Mucosa of rectum (tissue), 2 donors: ENCODE results near the gene SDK1.
"Not testable (repeated sequence)": the region's sequence is repeated elsewhere in the genome, so short reads cannot be mapped to it uniquely, and the experiment has no call there.

Source experiments
- H3K27ac ChIP-seq, 2 donors: one replicate each; pipeline ENCODE4 v1.7.0; 2013; ENCODE audit warnings: inconsistent platforms in 2 of 2, low read depth in 2 of 2, low read length in 2 of 2
- H3K27me3 ChIP-seq, 2 donors: one replicate each; pipeline ENCODE4 v1.7.0; 2013; ENCODE audit warnings: low read length in 2 of 2; ENCODE audit not compliant: control insufficient read depth in 2 of 2, insufficient read depth in 2 of 2
- H3K36me3 ChIP-seq, 2 donors: one replicate each; pipeline ENCODE4 v1.7.0; 2013; ENCODE audit warnings: low read length in 2 of 2; ENCODE audit not compliant: control insufficient read depth in 2 of 2, insufficient read depth in 2 of 2
- H3K4me1 ChIP-seq, 2 donors: one replicate each; pipeline ENCODE4 v1.7.0; 2013; ENCODE audit warnings: low read length in 2 of 2, mild to moderate bottlenecking in 1 of 2; ENCODE audit not compliant: control insufficient read depth in 2 of 2, insufficient read depth in 2 of 2
- H3K4me3 ChIP-seq, 2 donors: one replicate each; pipeline ENCODE4 v1.7.0; 2013; ENCODE audit warnings: low read length in 2 of 2
- H3K9ac ChIP-seq, 2 donors: one replicate each; pipeline ENCODE4 v1.7.0; 2013; ENCODE audit warnings: low read length in 2 of 2, low read depth in 1 of 2, mild to moderate bottlenecking in 1 of 2
- H3K9me3 ChIP-seq, 2 donors: one replicate each; pipeline ENCODE4 v1.7.0; 2013; ENCODE audit warnings: low read length in 2 of 2; ENCODE audit not compliant: control insufficient read depth in 2 of 2
- donor health status: healthy.
- donor health status: Normal muscosa, but diverticular disease.

SDK1 gene

GRCh38 chr7:4236873-4237272 is 935.8 kb downstream of the SDK1 start:
- not testable (repeated sequence) for H3K9me3 ChIP-seq, H3K9ac ChIP-seq, H3K27me3 ChIP-seq, H3K4me3 ChIP-seq, H3K4me1 ChIP-seq, H3K27ac ChIP-seq, H3K36me3 ChIP-seq

GRCh38 chr7:4237296-4238235 is 936.5 kb downstream of the SDK1 start:
- H3K9ac ChIP-seq: no peak overlapping the region
- H3K9me3 ChIP-seq: no peaks in the 10 kb centered on the region
- no peaks in the 10 kb centered on the region for H3K36me3 ChIP-seq
- H3K27me3 ChIP-seq: no peaks in the 10 kb centered on the region
- no peaks in the 10 kb centered on the region for H3K4me1 ChIP-seq
- H3K4me3 ChIP-seq: no peak overlapping the region
- H3K27ac ChIP-seq: no peak overlapping the region

GRCh38 chr7:4238861-4239260 is 937.8 kb downstream of the SDK1 start:
- H3K9ac ChIP-seq: no peak overlapping the region
- H3K27ac ChIP-seq: no peak overlapping the region
- H3K4me3 ChIP-seq: no peak overlapping the region
- no peaks in the 10 kb centered on the region for H3K4me1 ChIP-seq
- no peaks in the 10 kb centered on the region for H3K36me3 ChIP-seq
- H3K27me3 ChIP-seq: no peaks in the 10 kb centered on the region
- H3K9me3 ChIP-seq: no peaks in the 10 kb centered on the region

GRCh38 chr7:4240042-4240441 is 939.0 kb downstream of the SDK1 start:
- Histone ChIP-seq H3K36me3 (no peaks in the 10 kb centered on the region), H3K27ac (no peak overlapping the region), H3K4me3 (no peak overlapping the region), H3K4me1 (no peaks in the 10 kb centered on the region), H3K9ac (no peak overlapping the region), H3K9me3 (no peaks in the 10 kb centered on the region), H3K27me3 (no peaks in the 10 kb centered on the region)

- H3K4me1 ChIP-seq: no peaks in the 10 kb centered on the region
- H3K27ac ChIP-seq: no peak overlapping the region
- H3K4me3 ChIP-seq: no peak overlapping the region
- H3K9ac ChIP-seq: no peak overlapping the region
- H3K27me3 ChIP-seq: no peaks in the 10 kb centered on the region
- H3K36me3 ChIP-seq: no peaks in the 10 kb centered on the region
- H3K9me3 ChIP-seq: no peaks in the 10 kb centered on the region
These were observed 939.7 kb downstream of the SDK1 start for GRCh38 chr7:4240520-4241303.

GRCh38 chr7:4241304-4241612 is 940.2 kb downstream of the SDK1 start:
- Histone ChIP-seq H3K36me3 (no peaks in the 10 kb centered on the region), H3K9ac (no peak overlapping the region), H3K27me3 (no peaks in the 10 kb centered on the region), H3K9me3 (no peaks in the 10 kb centered on the region), H3K4me3 (no peak overlapping the region), H3K4me1 (no peaks in the 10 kb centered on the region), H3K27ac (no peak overlapping the region)

GRCh38 chr7:4241791-4242190 is 940.7 kb downstream of the SDK1 start:
- Histone ChIP-seq H3K27ac (no peak overlapping the region), H3K4me3 (no peak overlapping the region), H3K9ac (no peak overlapping the region), H3K27me3 (no peaks in the 10 kb centered on the region), H3K4me1 (no peaks in the 10 kb centered on the region), H3K9me3 (no peaks in the 10 kb centered on the region), H3K36me3 (no peaks in the 10 kb centered on the region)

- H3K4me3 ChIP-seq: no peak overlapping the region
- no peaks in the 10 kb centered on the region for H3K27me3 ChIP-seq
- H3K9me3 ChIP-seq: no peaks in the 10 kb centered on the region
- H3K9ac ChIP-seq: no peak overlapping the region
- H3K36me3 ChIP-seq: no peaks in the 10 kb centered on the region
- H3K27ac ChIP-seq: no peak overlapping the region
- no peaks in the 10 kb centered on the region for H3K4me1 ChIP-seq
These were observed 941.7 kb downstream of the SDK1 start for GRCh38 chr7:4242706-4243105.

- H3K9ac ChIP-seq: no peak overlapping the region
- no peaks in the 10 kb centered on the region for H3K27me3 ChIP-seq
- no peak overlapping the region for H3K27ac ChIP-seq
- no peak overlapping the region for H3K4me3 ChIP-seq
- no peaks in the 10 kb centered on the region for H3K36me3 ChIP-seq
- no peaks in the 10 kb centered on the region for H3K9me3 ChIP-seq
- no peaks in the 10 kb centered on the region for H3K4me1 ChIP-seq
These were observed 943.0 kb downstream of the SDK1 start for GRCh38 chr7:4244041-4244440.

GRCh38 chr7:4244635-4245034 is 943.6 kb downstream of the SDK1 start:
- H3K36me3 ChIP-seq: no peaks in the 10 kb centered on the region
- H3K4me1 ChIP-seq: no peaks in the 10 kb centered on the region
- no peaks in the 10 kb centered on the region for H3K9me3 ChIP-seq
- no peak overlapping the region for H3K27ac ChIP-seq
- no peak overlapping the region for H3K9ac ChIP-seq
- H3K4me3 ChIP-seq: no peak overlapping the region
- H3K27me3 ChIP-seq: no peaks in the 10 kb centered on the region
